Ectodermal cell (in vitro differentiated cells): ENCODE data around the gene SLC30A5.

Experiments
- H3K27ac ChIP-seq: 2 replicates; pipeline ENCODE4 v1.7.0; 2013; ENCODE audit warnings: mild to moderate bottlenecking, low read depth, low read length; ENCODE audit not compliant: insufficient read depth, poor library complexity, severe bottlenecking
- H3K27me3 ChIP-seq: 2 replicates; pipeline ENCODE4 v1.7.0; 2013; ENCODE audit warnings: mild to moderate bottlenecking, low read length; ENCODE audit not compliant: insufficient read depth, control insufficient read depth, poor library complexity, severe bottlenecking
- H3K36me3 ChIP-seq: one replicate; pipeline ENCODE4 v1.7.0; 2013; ENCODE audit warnings: low read length; ENCODE audit not compliant: control insufficient read depth, insufficient read depth
- H3K4me1 ChIP-seq: one replicate; pipeline ENCODE4 v1.7.0; 2013; ENCODE audit warnings: low read length; ENCODE audit not compliant: control insufficient read depth, insufficient read depth
- H3K4me3 ChIP-seq: 2 replicates; pipeline ENCODE4 v1.7.0; 2013; ENCODE audit warnings: low read depth, low read length, control low read depth; ENCODE audit not compliant: insufficient read depth
- H3K9me3 ChIP-seq: 2 replicates; pipeline ENCODE4 v1.7.0; 2013; ENCODE audit warnings: mild to moderate bottlenecking, low read length, moderate library complexity; ENCODE audit not compliant: control insufficient read depth
- WGBS, 2 experiments: methylation state at CpG; one replicate each; pipeline ENCODE4 v1.1.7; 2013; ENCODE audit warnings: missing lambda C conversion rate in 2 of 2; 5-methylcytosine and 5-hydroxymethylcytosine counted together

SLC30A5 gene

DNA sequence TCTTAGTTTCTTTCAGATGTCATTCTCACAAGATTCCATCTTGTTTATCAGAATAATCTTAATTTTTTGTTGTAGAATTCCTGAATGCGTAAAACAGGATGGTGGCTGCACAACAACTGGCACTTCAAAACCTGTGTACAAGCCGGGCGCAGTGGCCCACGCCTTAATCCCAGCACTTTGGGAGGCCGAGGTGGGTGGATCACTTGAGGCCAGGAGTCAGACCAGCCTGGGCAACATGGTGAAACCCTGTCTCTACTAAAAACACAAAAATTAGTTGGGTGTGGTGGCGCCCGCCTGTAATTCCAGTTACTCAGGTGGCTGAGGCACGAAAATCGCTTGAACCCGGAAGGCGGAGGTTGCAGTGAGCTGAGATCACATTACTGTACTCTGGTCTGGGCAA is 62.6 kb downstream of the SLC30A5 start:
- H3K36me3 ChIP-seq: no peaks in the 10 kb centered on the region
- no peak overlapping the region for H3K27ac ChIP-seq
- 94 to 97% methylated on average over 11 of the region's 11 CpGs for WGBS, 2 experiments
- H3K27me3 ChIP-seq: no peaks in the 10 kb centered on the region
- no peak overlapping the region for H3K4me3 ChIP-seq
- H3K4me1 ChIP-seq: no peaks in the 10 kb centered on the region
- no peaks in the 10 kb centered on the region for H3K9me3 ChIP-seq

DNA sequence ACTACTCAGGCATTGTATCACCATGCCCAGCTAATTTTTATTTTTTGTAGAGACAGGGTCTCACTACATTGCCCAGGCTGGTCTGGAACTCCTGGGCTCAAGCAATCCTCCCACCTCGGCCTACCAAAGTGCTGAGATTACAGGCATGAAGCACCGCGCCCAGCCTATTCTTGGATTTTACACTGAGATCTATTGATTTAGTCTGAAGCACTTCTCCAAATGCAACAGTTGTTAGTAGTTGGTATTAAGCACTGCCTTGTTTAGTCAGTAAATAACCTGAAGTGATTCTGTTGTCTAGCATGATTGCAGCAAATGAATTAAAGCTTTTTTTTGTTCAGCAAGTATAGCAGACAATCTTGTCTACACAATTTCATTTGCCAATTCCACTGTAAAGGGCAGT is 64.2 kb downstream of the SLC30A5 start:
- Histone ChIP-seq H3K4me1 (no peaks in the 10 kb centered on the region), H3K27me3 (no peaks in the 10 kb centered on the region), H3K27ac (no peak overlapping the region), H3K36me3 (no peaks in the 10 kb centered on the region), H3K9me3 (no peaks in the 10 kb centered on the region), H3K4me3 (no peak overlapping the region)
- whole genome bisulfite sequencing, 2 experiments: 89 to 93% methylated on average over 3 of the region's 3 CpGs

DNA sequence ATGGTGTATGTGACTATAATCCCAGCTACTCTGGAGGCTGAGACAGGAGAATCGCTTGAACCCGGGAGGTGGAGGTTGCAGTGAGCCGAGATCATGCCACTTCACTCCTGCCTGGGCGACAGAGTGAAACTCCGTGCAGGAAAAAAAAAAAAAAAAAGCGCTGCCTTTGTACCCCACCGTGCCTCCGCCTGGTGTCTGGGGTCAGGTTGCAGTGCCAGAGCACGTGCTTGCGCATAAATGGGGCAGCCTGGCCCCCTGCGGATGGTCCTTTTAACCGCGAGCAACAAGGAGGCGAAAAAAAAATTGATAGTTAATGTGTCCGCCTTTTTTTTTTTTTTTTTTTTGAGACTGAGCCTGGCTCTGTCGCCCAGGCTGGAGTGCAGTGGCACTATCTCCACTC is 66.8 kb downstream of the SLC30A5 start:
- Histone ChIP-seq H3K36me3 (no peaks in the 10 kb centered on the region), H3K4me1 (no peaks in the 10 kb centered on the region), H3K27ac (no peak overlapping the region), H3K9me3 (no peaks in the 10 kb centered on the region), H3K4me3 (no peak overlapping the region), H3K27me3 (no peaks in the 10 kb centered on the region)
- WGBS, 2 experiments: 79 to 81% methylated on average over 16 of the region's 16 CpGs

DNA sequence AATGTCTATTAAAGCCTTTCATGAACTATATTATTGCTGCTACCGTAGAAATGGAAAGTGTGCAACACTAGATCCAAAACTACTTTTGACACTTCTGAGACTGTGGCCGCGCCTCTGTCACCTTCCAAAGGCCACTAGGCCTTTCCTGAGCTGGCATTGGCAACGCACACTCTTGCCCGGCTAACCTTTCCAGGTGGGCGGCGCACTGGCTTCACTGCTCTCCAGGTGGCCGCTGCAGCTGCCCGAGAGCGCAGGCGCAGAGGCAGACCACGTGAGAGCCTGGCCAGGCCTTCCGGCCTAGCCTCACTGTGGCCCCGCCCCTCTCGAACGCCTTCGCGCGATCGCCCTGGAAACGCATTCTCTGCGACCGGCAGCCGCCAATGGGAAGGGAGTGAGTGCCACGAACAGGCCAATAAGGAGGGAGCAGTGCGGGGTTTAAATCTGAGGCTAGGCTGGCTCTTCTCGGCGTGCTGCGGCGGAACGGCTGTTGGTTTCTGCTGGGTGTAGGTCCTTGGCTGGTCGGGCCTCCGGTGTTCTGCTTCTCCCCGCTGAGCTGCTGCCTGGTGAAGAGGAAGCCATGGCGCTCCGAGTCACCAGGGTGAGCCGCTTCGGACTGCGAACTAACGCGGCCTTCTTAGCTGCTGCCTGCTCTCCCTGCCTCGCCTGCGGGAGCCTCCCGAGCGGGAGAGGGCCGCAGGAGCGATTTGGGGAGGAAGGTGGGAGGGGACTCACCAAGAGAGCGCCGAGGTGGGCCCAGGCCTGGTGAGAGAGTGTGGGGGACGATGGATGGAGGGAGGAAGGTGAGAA is 73.1 kb downstream of the SLC30A5 start, which contains the start of gene CCNB1:
TSS of gene CCNB1 (plus strand) at position 465 of the 807 bp plus-strand sequence. CDS start at position 578, 113 bp downstream.
- 3% methylated on average over 50 of the region's 50 CpGs for WGBS, 2 experiments
- peak within 1 kb of the TSS; percentile 76 for H3K27ac ChIP-seq

DNA sequence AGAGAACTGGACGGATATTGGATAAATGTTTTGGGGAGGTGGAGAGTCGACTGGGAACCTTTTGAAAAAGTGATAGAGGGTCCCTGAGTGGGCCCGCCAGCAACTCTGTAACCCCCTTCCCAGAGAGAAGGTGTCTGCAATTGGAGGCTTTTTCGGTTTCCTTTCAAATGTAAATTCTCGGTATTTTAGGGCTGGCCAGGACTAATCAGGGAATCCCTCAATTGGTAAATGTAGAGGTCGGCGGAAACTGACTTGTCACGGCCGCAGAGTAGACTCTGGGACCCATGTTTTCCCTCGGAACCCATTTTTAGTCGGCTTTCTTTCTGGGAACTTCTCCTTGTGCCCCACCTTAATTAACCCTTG is 73.7 kb downstream of the SLC30A5 start:
- Histone ChIP-seq H3K4me3 (peak overlapping the region; percentile 94), H3K4me1 (peaks cover 14% of the 10 kb centered on the region), H3K27ac (peak overlapping the region; percentile 76), H3K27me3 (no peaks in the 10 kb centered on the region), H3K9me3 (no peaks in the 10 kb centered on the region), H3K36me3 (peaks cover 24% of the 10 kb centered on the region)
- 0 to 1% methylated on average over 11 of the region's 11 CpGs for WGBS, 2 experiments

More for the DNA sequence above, 73.1 kb downstream of the SLC30A5 start, which contains the start of gene CCNB1:
- Histone ChIP-seq H3K27me3 (no peaks in the 10 kb centered on the region), H3K4me1 (peaks cover 9% of the 10 kb centered on the region), H3K36me3 (peaks cover 18% of the 10 kb centered on the region), H3K9me3 (no peaks in the 10 kb centered on the region), H3K4me3 (peak within 1 kb of the TSS; percentile 94)

DNA sequence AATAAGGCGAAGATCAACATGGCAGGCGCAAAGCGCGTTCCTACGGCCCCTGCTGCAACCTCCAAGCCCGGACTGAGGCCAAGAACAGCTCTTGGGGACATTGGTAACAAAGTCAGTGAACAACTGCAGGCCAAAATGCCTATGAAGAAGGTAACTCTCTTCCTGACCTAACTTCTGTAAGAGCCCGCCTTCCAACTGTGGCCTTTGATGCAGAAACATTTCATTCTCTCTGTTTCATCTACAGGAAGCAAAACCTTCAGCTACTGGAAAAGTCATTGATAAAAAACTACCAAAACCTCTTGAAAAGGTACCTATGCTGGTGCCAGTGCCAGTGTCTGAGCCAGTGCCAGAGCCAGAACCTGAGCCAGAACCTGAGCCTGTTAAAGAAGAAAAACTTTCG is 74.1 kb downstream of the SLC30A5 start:
- H3K9me3 ChIP-seq: no peaks in the 10 kb centered on the region
- peaks cover 27% of the 10 kb centered on the region for H3K36me3 ChIP-seq
- no peaks in the 10 kb centered on the region for H3K27me3 ChIP-seq
- H3K27ac ChIP-seq: no peak overlapping the region
- 33 to 35% methylated on average over 8 of the region's 8 CpGs for WGBS, 2 experiments
- peak overlapping the region; percentile 94 for H3K4me3 ChIP-seq
- H3K4me1 ChIP-seq: peaks cover 14% of the 10 kb centered on the region

DNA sequence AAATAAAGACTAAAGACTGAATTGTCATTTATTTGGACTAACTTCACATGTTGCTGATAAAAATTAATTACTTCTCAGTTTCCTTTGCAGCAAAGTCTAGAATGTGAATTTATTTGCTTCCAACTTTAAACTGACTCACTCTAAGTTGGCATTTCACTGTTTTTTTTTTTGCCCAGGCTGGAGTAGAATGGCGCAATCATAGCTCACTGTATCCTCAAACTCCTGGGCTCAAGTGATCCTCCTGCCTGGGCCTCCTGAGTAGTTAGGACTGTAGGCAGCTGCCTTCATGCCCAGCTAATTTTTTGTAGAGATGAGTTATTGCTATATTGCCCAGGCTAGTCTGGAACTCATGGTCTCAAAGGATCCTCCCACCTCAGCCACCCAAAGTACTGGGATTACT is 76.7 kb downstream of the SLC30A5 start:
- H3K9me3 ChIP-seq: no peaks in the 10 kb centered on the region
- WGBS, 2 experiments: 94 to 96% methylated on average over 1 of the region's 1 CpG
- H3K27ac ChIP-seq: no peak overlapping the region
- H3K4me3 ChIP-seq: no peak overlapping the region
- no peaks in the 10 kb centered on the region for H3K27me3 ChIP-seq
- peaks cover 14% of the 10 kb centered on the region for H3K4me1 ChIP-seq
- peaks cover 50% of the 10 kb centered on the region for H3K36me3 ChIP-seq

DNA sequence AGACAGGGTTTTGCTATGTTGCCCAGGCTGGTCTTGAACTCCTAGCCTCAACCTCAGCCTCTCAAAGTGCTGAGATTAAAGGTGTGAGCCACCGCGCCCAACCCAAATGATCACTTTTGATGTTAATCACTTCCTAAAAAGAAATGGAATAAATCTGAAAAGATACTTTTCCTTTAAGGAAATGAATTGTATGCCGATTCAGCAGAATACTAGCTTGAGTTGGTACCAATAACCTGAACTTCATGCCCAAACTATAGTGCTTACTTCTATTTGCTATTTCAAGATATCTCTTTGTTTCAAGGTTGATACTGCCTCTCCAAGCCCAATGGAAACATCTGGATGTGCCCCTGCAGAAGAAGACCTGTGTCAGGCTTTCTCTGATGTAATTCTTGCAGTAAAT is 77.2 kb downstream of the SLC30A5 start:
- H3K4me1 ChIP-seq: peaks cover 14% of the 10 kb centered on the region
- no peak overlapping the region for H3K4me3 ChIP-seq
- H3K36me3 ChIP-seq: peaks cover 53% of the 10 kb centered on the region
- WGBS, 2 experiments: 93 to 98% methylated on average over 3 of the region's 3 CpGs
- H3K9me3 ChIP-seq: no peaks in the 10 kb centered on the region
- no peak overlapping the region for H3K27ac ChIP-seq
- no peaks in the 10 kb centered on the region for H3K27me3 ChIP-seq
